WTC11 (cell line): ENCODE results near the gene PNPO. TPM values are rescaled to one million over a fixed set of nuclear protein-coding genes. Genes with fewer than 3 reads are reported as not detected.

ENCODE experiments used
- ATAC-seq: fragments of 200-7000 bp; cut with Tn5 transposase; 2 replicates; pipeline ENCODE4 v1.10.0; 2021; ENCODE audit warnings: mild to moderate bottlenecking, moderate library complexity
- CTCF ChIA-PET: fragments of 300-600 bp; sonication (Branson Sonifier 250); formaldehyde crosslinking; loops from one replicate; lab custom pipeline; 2021; ENCODE audit warnings: antibody characterized with exemption; lab: Charles Lee
- POLR2A ChIA-PET: fragments of 350-600 bp; sonication (Branson Sonifier 250); formaldehyde crosslinking; loops from one replicate; lab custom pipeline; 2021; ENCODE audit warnings: antibody characterized with exemption; lab: Charles Lee
- DNase-seq: peaks from one replicate; pipeline ENCODE4 v3.0.0; 2021; ENCODE audit warnings: low spot score
- H3K27ac Mint-ChIP-seq: 2 replicates; pipeline ENCODE4 v1.8.0; 2021; ENCODE audit warnings: mixed read lengths
- H3K27me3 Mint-ChIP-seq: 2 replicates; pipeline ENCODE4 v1.8.0; 2021; ENCODE audit warnings: low read depth, mild to moderate bottlenecking, moderate library complexity, mixed read lengths
- H3K36me3 Mint-ChIP-seq: 2 replicates; pipeline ENCODE4 v1.8.0; 2021; ENCODE audit warnings: mixed read lengths
- H3K4me1 Mint-ChIP-seq: 2 replicates; pipeline ENCODE4 v1.8.0; 2022; ENCODE audit warnings: mixed read lengths
- H3K4me3 Mint-ChIP-seq: 2 replicates; pipeline ENCODE4 v1.8.0; 2021; ENCODE audit warnings: mild to moderate bottlenecking, moderate library complexity, mixed read lengths
- H3K9me3 Mint-ChIP-seq: 2 replicates; pipeline ENCODE4 v1.8.0; 2021; ENCODE audit warnings: mixed read lengths
- CBFB ChIP-seq: sonication (generic); formaldehyde crosslinking; IDR thresholded peaks from 2 replicates; pipeline ENCODE4 v1.8.1; 2022; ENCODE audit warnings: mild to moderate bottlenecking, low read depth, missing genetic modification reagents
- FOXK1 ChIP-seq: sonication (generic); formaldehyde crosslinking; IDR thresholded peaks from 2 replicates; pipeline ENCODE4 v1.8.0; 2022; ENCODE audit warnings: mild to moderate bottlenecking, moderate library complexity, missing genetic modification reagents
- IRF2 ChIP-seq: sonication (generic); formaldehyde crosslinking; IDR thresholded peaks from 2 replicates; pipeline ENCODE4 v1.8.0; 2022; ENCODE audit warnings: low read depth, missing genetic modification reagents, borderline replicate concordance
- MXD4 ChIP-seq: fragments of 250-450 bp; sonication (Bioruptor Pico); IDR thresholded peaks from 2 replicates; pipeline ENCODE4 v1.8.0; 2021; ENCODE audit warnings: mild to moderate bottlenecking, moderate library complexity, borderline replicate concordance
- NFATC4 ChIP-seq: fragments of 250-450 bp; sonication (Bioruptor Pico); IDR thresholded peaks from 2 replicates; pipeline ENCODE4 v1.9.0; 2021; ENCODE audit warnings: mild to moderate bottlenecking
- NR1H2 ChIP-seq: sonication (generic); formaldehyde crosslinking; IDR thresholded peaks from 2 replicates; pipeline ENCODE4 v1.9.0; 2021; ENCODE audit warnings: mild to moderate bottlenecking, moderate library complexity, missing genetic modification reagents
- NR2C2 ChIP-seq: sonication (generic); formaldehyde crosslinking; IDR thresholded peaks from 2 replicates; pipeline ENCODE4 v1.8.0; 2022; ENCODE audit warnings: mild to moderate bottlenecking, missing genetic modification reagents
- NR3C1 ChIP-seq: sonication (generic); formaldehyde crosslinking; conservative IDR thresholded peaks from 2 replicates; pipeline ENCODE4 v1.8.1; 2023; ENCODE audit warnings: low read depth, mild to moderate bottlenecking, missing genetic modification reagents
- RELA ChIP-seq: sonication (generic); formaldehyde crosslinking; IDR thresholded peaks from 2 replicates; pipeline ENCODE4 v1.8.1; 2022; ENCODE audit warnings: missing genetic modification reagents, mild to moderate bottlenecking, borderline replicate concordance
- SP1 ChIP-seq: sonication (generic); formaldehyde crosslinking; conservative IDR thresholded peaks from 2 replicates; pipeline ENCODE4 v1.8.1; 2022; ENCODE audit warnings: missing genetic modification reagents
- TEAD1 ChIP-seq: sonication (generic); formaldehyde crosslinking; IDR thresholded peaks from 2 replicates; pipeline ENCODE4 v1.8.0; 2022; ENCODE audit warnings: mild to moderate bottlenecking, missing genetic modification reagents
- TEAD4 ChIP-seq: sonication (generic); formaldehyde crosslinking; IDR thresholded peaks from 2 replicates; pipeline ENCODE4 v1.8.0; 2022; ENCODE audit warnings: mild to moderate bottlenecking, missing genetic modification reagents
- TP53 ChIP-seq: sonication (generic); formaldehyde crosslinking; IDR thresholded peaks from 2 replicates; pipeline ENCODE4 v1.8.1; 2023; ENCODE audit warnings: mild to moderate bottlenecking, missing genetic modification reagents
- ZBTB21 ChIP-seq: sonication (generic); formaldehyde crosslinking; IDR thresholded peaks from 2 replicates; pipeline ENCODE4 v1.8.1; 2023; ENCODE audit warnings: mild to moderate bottlenecking, missing genetic modification reagents, borderline replicate concordance
- ZNF396 ChIP-seq: fragments of 250-450 bp; sonication (Bioruptor Pico); IDR thresholded peaks from 2 replicates; pipeline ENCODE4 v1.8.0; 2021; ENCODE audit warnings: mild to moderate bottlenecking, moderate library complexity, borderline replicate concordance
- ZNF671 ChIP-seq: fragments of 250-450 bp; sonication (Bioruptor Pico); IDR thresholded peaks from 2 replicates; pipeline ENCODE4 v1.8.0; 2021; ENCODE audit warnings: mild to moderate bottlenecking
- total RNA-seq: library from RNA; stranded (reverse); gene quantifications from 3 replicates; pipeline ENCODE4 v1.2.3, GENCODE V29; 2021
- TF ChIP-seq, protein P1 (sequence below): sonication (generic); formaldehyde crosslinking; IDR thresholded peaks from 2 replicates; pipeline ENCODE4 v1.8.1; 2022; ENCODE audit warnings: missing genetic modification reagents, borderline replicate concordance
- TF ChIP-seq, protein P2 (sequence below): sonication (generic); formaldehyde crosslinking; IDR thresholded peaks from 2 replicates; pipeline ENCODE4 v1.8.1; 2023; ENCODE audit warnings: mild to moderate bottlenecking, missing genetic modification reagents
- TF ChIP-seq, protein P3 (sequence below): sonication (generic); formaldehyde crosslinking; IDR thresholded peaks from 2 replicates; pipeline ENCODE4 v1.8.0; 2022; ENCODE audit warnings: mild to moderate bottlenecking, missing genetic modification reagents
- TF ChIP-seq, protein P4 (sequence below): fragments of 200-600 bp; IDR thresholded peaks from 2 replicates; pipeline ENCODE4 v1.8.0; 2022; ENCODE audit warnings: antibody characterized with exemption
- TF ChIP-seq, protein P5 (sequence below): sonication (generic); formaldehyde crosslinking; IDR thresholded peaks from 2 replicates; pipeline ENCODE4 v1.8.1; 2023; ENCODE audit warnings: mild to moderate bottlenecking, moderate library complexity, missing genetic modification reagents
- TF ChIP-seq, protein P6 (sequence below): sonication (generic); formaldehyde crosslinking; IDR thresholded peaks from 2 replicates; pipeline ENCODE4 v1.8.1; 2022; ENCODE audit warnings: low read depth, mild to moderate bottlenecking, moderate library complexity, missing genetic modification reagents, borderline replicate concordance

The PNPO gene
- total RNA-seq, 1 experiment from 2014 or later, result 12.2 TPM

DNA sequence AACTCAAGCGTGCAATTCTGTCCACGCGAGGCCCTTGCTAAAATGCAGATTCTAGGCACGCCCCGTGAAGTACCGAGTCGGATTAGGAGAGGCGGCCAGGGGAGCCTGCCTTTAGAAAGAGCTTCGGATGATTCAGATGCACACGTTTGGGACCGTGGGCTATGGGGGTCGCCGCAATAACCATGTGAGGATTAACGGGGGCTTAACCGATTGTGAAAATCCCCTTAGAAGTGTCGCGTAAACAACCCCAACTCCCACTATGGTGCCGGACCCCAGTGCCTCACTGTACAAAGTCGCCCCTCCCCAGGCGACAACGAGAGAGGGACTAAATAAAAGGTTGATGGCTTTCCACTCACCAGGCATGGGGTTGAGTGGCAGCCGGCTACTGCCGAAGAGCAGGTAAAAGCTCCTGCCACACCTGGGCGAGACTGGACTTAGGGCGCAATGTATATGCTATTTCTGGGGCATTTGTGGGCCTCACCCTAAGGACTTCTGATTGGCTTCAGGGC lies 46.0 kb upstream of the PNPO start:
- POLR2A ChIA-PET, result interaction anchor here (0.6 to 1.8 kb wide), 14 partner anchors 8 to 245 kb away, joined by 3 to 15 read pairs (median 4); partner anchors contain the start of genes NFE2L1, SCRN2 and SP6
- DNase-seq (no peak), ATAC-seq (no peak)
- Mint-ChIP-seq H3K36me3 (no peaks in the 10 kb centered on the region), H3K27me3 (no peaks in the 10 kb centered on the region), H3K9me3 (no peaks in the 10 kb centered on the region), H3K4me3 (peak overlapping the region; percentile 97), H3K27ac (peak overlapping the region; percentile 96), H3K4me1 (peaks cover 30% of the 10 kb centered on the region)
- CTCF ChIA-PET, result interaction anchor here (0.7 to 18.5 kb wide), 20 partner anchors 10 to 245 kb away, joined by 3 to 1122 read pairs (median 4); partner anchors contain the start of genes CDK5RAP3, LRRC46, MRPL10 and OSBPL7
- TF ChIP-seq ZNF396 (no peak), RELA (CRISPR knock-in tag) (no peak), MXD4 (CRISPR knock-in tag) (no peak), TEAD1 (CRISPR knock-in tag) (no peak), CBFB (CRISPR knock-in tag) (no peak), SP1 (CRISPR knock-in tag) (no peak), ZNF671 (CRISPR knock-in tag) (no peak), NR2C2 (no peak), NR3C1 (CRISPR knock-in tag) (no peak), TP53 (no peak), NR1H2 (CRISPR knock-in tag) (no peak), IRF2 (CRISPR knock-in tag) (no peak), ZBTB21 (CRISPR knock-in tag) (no peak)
- TF ChIP-seq, protein P1, sequence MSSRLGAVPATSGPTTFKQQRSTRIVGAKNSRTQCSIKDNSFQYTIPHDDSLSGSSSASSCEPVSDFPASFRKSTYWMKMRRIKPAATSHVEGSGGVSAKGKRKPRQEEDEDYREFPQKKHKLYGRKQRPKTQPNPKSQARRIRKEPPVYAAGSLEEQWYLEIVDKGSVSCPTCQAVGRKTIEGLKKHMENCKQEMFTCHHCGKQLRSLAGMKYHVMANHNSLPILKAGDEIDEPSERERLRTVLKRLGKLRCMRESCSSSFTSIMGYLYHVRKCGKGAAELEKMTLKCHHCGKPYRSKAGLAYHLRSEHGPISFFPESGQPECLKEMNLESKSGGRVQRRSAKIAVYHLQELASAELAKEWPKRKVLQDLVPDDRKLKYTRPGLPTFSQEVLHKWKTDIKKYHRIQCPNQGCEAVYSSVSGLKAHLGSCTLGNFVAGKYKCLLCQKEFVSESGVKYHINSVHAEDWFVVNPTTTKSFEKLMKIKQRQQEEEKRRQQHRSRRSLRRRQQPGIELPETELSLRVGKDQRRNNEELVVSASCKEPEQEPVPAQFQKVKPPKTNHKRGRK, result no peak
- TF ChIP-seq, protein P2, sequence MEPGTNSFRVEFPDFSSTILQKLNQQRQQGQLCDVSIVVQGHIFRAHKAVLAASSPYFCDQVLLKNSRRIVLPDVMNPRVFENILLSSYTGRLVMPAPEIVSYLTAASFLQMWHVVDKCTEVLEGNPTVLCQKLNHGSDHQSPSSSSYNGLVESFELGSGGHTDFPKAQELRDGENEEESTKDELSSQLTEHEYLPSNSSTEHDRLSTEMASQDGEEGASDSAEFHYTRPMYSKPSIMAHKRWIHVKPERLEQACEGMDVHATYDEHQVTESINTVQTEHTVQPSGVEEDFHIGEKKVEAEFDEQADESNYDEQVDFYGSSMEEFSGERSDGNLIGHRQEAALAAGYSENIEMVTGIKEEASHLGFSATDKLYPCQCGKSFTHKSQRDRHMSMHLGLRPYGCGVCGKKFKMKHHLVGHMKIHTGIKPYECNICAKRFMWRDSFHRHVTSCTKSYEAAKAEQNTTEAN (CRISPR knock-in tag), result no peak
- TF ChIP-seq, protein P3, sequence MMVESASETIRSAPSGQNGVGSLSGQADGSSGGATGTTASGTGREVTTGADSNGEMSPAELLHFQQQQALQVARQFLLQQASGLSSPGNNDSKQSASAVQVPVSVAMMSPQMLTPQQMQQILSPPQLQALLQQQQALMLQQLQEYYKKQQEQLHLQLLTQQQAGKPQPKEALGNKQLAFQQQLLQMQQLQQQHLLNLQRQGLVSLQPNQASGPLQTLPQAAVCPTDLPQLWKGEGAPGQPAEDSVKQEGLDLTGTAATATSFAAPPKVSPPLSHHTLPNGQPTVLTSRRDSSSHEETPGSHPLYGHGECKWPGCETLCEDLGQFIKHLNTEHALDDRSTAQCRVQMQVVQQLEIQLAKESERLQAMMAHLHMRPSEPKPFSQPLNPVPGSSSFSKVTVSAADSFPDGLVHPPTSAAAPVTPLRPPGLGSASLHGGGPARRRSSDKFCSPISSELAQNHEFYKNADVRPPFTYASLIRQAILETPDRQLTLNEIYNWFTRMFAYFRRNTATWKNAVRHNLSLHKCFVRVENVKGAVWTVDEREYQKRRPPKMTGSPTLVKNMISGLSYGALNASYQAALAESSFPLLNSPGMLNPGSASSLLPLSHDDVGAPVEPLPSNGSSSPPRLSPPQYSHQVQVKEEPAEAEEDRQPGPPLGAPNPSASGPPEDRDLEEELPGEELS (CRISPR knock-in tag), result no peak

DNA sequence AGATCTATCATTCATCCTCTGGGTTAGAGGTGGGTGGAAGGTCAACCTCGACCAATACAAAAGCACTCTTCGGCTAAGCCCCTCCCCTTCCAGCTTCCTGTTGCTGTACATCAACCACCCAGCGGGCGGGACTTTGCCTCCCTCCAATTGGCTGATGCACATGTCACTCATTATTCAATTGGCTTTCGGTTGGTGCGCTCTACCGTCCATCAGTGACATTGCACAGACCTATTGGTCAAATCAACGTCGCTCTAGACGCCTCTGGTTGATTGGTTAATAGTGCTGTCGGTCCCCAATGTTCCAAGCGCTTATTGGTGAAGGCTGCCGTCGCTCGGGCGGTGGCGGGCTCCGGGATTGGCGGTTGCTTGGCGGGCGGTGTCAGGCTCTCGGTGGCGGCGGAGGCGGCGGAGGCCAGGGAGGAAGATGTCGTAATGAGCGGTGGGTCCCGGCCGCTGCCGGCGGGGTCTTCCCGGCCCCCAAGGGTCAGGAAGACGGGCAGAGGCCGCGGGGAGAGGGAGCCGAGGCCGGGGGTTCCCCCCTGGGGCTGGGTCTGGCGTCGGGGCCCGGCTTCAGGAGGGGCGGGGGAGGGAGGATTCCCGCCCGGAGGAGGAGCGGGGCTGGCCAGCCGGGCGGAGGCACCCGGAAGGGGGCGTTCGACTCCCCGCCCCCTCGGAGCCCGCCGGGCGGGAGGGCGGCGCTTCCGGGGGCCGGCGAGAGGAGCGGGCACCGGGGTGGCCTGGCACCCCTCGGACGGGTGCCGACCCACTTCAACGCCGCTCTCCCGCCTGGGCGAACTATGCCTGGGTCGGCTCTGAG lies 45.3 kb upstream of the PNPO start, which contains the start of gene SP2:
TSS of gene SP2 (plus strand) at position 381 of the 816 bp plus-strand sequence. CDS start at position 432, 51 bp downstream.
- ATAC-seq (peak; percentile 95), DNase-seq (peak; percentile 99)
- POLR2A ChIA-PET, result interaction anchor here (0.6 to 1.8 kb wide), 12 partner anchors 9 to 220 kb away, joined by 3 to 15 read pairs (median 4); partner anchors contain the start of genes NFE2L1, SCRN2 and SP6
- Mint-ChIP-seq H3K27ac (peak within 1 kb of the TSS; percentile 96), H3K36me3 (no peaks in the 10 kb centered on the region), H3K9me3 (no peaks in the 10 kb centered on the region), H3K27me3 (no peaks in the 10 kb centered on the region), H3K4me1 (peaks cover 37% of the 10 kb centered on the region), H3K4me3 (peak within 1 kb of the TSS; percentile 97)
- CTCF ChIA-PET, result interaction anchor here (0.6 to 18.5 kb wide), 23 partner anchors 11 to 204 kb away, joined by 3 to 1122 read pairs (median 5); partner anchors contain the start of genes CDK5RAP3, LRRC46, MRPL10 and OSBPL7
- TF ChIP-seq, protein P4, sequence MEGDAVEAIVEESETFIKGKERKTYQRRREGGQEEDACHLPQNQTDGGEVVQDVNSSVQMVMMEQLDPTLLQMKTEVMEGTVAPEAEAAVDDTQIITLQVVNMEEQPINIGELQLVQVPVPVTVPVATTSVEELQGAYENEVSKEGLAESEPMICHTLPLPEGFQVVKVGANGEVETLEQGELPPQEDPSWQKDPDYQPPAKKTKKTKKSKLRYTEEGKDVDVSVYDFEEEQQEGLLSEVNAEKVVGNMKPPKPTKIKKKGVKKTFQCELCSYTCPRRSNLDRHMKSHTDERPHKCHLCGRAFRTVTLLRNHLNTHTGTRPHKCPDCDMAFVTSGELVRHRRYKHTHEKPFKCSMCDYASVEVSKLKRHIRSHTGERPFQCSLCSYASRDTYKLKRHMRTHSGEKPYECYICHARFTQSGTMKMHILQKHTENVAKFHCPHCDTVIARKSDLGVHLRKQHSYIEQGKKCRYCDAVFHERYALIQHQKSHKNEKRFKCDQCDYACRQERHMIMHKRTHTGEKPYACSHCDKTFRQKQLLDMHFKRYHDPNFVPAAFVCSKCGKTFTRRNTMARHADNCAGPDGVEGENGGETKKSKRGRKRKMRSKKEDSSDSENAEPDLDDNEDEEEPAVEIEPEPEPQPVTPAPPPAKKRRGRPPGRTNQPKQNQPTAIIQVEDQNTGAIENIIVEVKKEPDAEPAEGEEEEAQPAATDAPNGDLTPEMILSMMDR, result no peak
- TF ChIP-seq, protein P5, sequence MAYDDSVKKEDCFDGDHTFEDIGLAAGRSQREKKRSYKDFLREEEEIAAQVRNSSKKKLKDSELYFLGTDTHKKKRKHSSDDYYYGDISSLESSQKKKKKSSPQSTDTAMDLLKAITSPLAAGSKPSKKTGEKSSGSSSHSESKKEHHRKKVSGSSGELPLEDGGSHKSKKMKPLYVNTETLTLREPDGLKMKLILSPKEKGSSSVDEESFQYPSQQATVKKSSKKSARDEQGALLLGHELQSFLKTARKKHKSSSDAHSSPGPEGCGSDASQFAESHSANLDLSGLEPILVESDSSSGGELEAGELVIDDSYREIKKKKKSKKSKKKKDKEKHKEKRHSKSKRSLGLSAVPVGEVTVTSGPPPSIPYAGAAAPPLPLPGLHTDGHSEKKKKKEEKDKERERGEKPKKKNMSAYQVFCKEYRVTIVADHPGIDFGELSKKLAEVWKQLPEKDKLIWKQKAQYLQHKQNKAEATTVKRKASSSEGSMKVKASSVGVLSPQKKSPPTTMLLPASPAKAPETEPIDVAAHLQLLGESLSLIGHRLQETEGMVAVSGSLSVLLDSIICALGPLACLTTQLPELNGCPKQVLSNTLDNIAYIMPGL (CRISPR knock-in tag), result 0 out of 2 replicates have a peak, but pooled peaks have one; percentile 39
- TF ChIP-seq TEAD4 (no peak), NFATC4 (CRISPR knock-in tag) (no peak), FOXK1 (peak; percentile 82; the same call in 1 of the 2 replicates), MXD4 (CRISPR knock-in tag) (no peak)
- TF ChIP-seq, protein P1, result no peak
- TF ChIP-seq, protein P6, sequence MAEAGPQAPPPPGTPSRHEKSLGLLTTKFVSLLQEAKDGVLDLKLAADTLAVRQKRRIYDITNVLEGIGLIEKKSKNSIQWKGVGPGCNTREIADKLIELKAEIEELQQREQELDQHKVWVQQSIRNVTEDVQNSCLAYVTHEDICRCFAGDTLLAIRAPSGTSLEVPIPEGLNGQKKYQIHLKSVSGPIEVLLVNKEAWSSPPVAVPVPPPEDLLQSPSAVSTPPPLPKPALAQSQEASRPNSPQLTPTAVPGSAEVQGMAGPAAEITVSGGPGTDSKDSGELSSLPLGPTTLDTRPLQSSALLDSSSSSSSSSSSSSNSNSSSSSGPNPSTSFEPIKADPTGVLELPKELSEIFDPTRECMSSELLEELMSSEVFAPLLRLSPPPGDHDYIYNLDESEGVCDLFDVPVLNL, result peak; percentile 27; the same call in 1 of the 2 replicates
